HEK293 (cell line): ENCODE results near the gene PRX.

Experiments used
- GFI1B ChIP-seq: fragments of 450-650 bp; formaldehyde crosslinking; IDR thresholded peaks from 2 replicates; pipeline ENCODE4 v1.5.1; 2016; ENCODE audit warnings: missing biosample characterization, missing genetic modification characterization
- IKZF3 ChIP-seq: fragments of 450-650 bp; IDR thresholded peaks from 2 replicates; pipeline ENCODE4 v1.5.0; 2018; ENCODE audit warnings: missing biosample characterization, mild to moderate bottlenecking, missing genetic modification characterization, moderate library complexity
- MYNN ChIP-seq: fragments of 450-650 bp; formaldehyde crosslinking; IDR thresholded peaks from 2 replicates; pipeline ENCODE4 v1.5.1; 2016; ENCODE audit warnings: missing biosample characterization, missing genetic modification characterization, borderline replicate concordance
- PATZ1 ChIP-seq: fragments of 450-650 bp; formaldehyde crosslinking; IDR thresholded peaks from 2 replicates; pipeline ENCODE4 v1.5.1; 2016; ENCODE audit warnings: missing biosample characterization, missing genetic modification characterization
- PRDM4 ChIP-seq: fragments of 450-650 bp; formaldehyde crosslinking; IDR thresholded peaks from 2 replicates; pipeline ENCODE4 v1.5.1; 2017; ENCODE audit warnings: missing biosample characterization, missing genetic modification characterization
- PRDM6 ChIP-seq: fragments of 450-650 bp; formaldehyde crosslinking; IDR thresholded peaks from 2 replicates; pipeline ENCODE4 v1.5.1; 2017; ENCODE audit warnings: missing biosample characterization, missing genetic modification characterization
- SALL2 ChIP-seq: fragments of 450-650 bp; formaldehyde crosslinking; IDR thresholded peaks from 2 replicates; pipeline ENCODE4 v1.5.0; 2017; ENCODE audit warnings: missing biosample characterization, mild to moderate bottlenecking, missing genetic modification characterization, borderline replicate concordance
- SCRT1 ChIP-seq: fragments of 450-650 bp; formaldehyde crosslinking; IDR thresholded peaks from 2 replicates; pipeline ENCODE4 v1.5.1; 2016; ENCODE audit warnings: missing biosample characterization, missing genetic modification characterization, borderline replicate concordance
- WT1 ChIP-seq: fragments of 450-650 bp; formaldehyde crosslinking; IDR thresholded peaks from 2 replicates; pipeline ENCODE4 v1.5.1; 2016; ENCODE audit warnings: missing biosample characterization, missing genetic modification characterization
- ZBTB20 ChIP-seq: fragments of 450-650 bp; formaldehyde crosslinking; IDR thresholded peaks from 2 replicates; pipeline ENCODE4 v1.5.1; 2016; ENCODE audit warnings: missing biosample characterization, missing genetic modification characterization
- ZBTB21 ChIP-seq: fragments of 450-650 bp; formaldehyde crosslinking; IDR thresholded peaks from 2 replicates; pipeline ENCODE4 v1.5.1; 2017; ENCODE audit warnings: missing biosample characterization, missing genetic modification characterization
- ZBTB44 ChIP-seq: fragments of 450-650 bp; IDR thresholded peaks from 2 replicates; pipeline ENCODE4 v1.5.1; 2018; ENCODE audit warnings: missing biosample characterization, mild to moderate bottlenecking, missing genetic modification characterization
- ZBTB7A ChIP-seq: fragments of 450-650 bp; formaldehyde crosslinking; IDR thresholded peaks from 2 replicates; pipeline ENCODE4 v1.5.1; 2016; ENCODE audit warnings: low read depth, missing biosample characterization, missing genetic modification characterization
- ZNF138 ChIP-seq: fragments of 450-650 bp; formaldehyde crosslinking; IDR thresholded peaks from 2 replicates; pipeline ENCODE4 v1.5.1; 2016; ENCODE audit warnings: missing biosample characterization, missing genetic modification characterization, borderline replicate concordance
- ZNF140 ChIP-seq: fragments of 450-650 bp; formaldehyde crosslinking; IDR thresholded peaks from 2 replicates; pipeline ENCODE4 v1.5.1; 2016; ENCODE audit warnings: missing biosample characterization, missing genetic modification characterization
- ZNF155 ChIP-seq: fragments of 450-650 bp; formaldehyde crosslinking; IDR thresholded peaks from 2 replicates; pipeline ENCODE4 v1.5.1; 2016; ENCODE audit warnings: missing biosample characterization, missing genetic modification characterization
- ZNF2 ChIP-seq: fragments of 450-650 bp; formaldehyde crosslinking; IDR thresholded peaks from 2 replicates; pipeline ENCODE4 v1.5.1; 2016; ENCODE audit warnings: missing biosample characterization, missing genetic modification characterization
- ZNF292 ChIP-seq: fragments of 450-650 bp; formaldehyde crosslinking; IDR thresholded peaks from 2 replicates; pipeline ENCODE4 v1.5.1; 2016; ENCODE audit warnings: low read depth, missing biosample characterization, missing genetic modification characterization, borderline replicate concordance
- ZNF423 ChIP-seq: fragments of 450-650 bp; formaldehyde crosslinking; IDR thresholded peaks from 2 replicates; pipeline ENCODE4 v1.5.1; 2016; ENCODE audit warnings: missing biosample characterization, missing genetic modification characterization
- ZNF426 ChIP-seq: fragments of 450-650 bp; formaldehyde crosslinking; IDR thresholded peaks from 2 replicates; pipeline ENCODE4 v1.5.1; 2017; ENCODE audit warnings: missing biosample characterization, missing genetic modification characterization, mild to moderate bottlenecking, inconsistent platforms, moderate library complexity
- ZNF555 ChIP-seq: fragments of 450-650 bp; formaldehyde crosslinking; conservative IDR thresholded peaks from 2 replicates; pipeline ENCODE4 v1.5.1; 2017; ENCODE audit warnings: missing biosample characterization, mild to moderate bottlenecking, missing genetic modification characterization, inconsistent platforms
- ZNF596 ChIP-seq: fragments of 450-650 bp; IDR thresholded peaks from 2 replicates; pipeline ENCODE4 v1.5.0; 2018; ENCODE audit warnings: missing biosample characterization, mild to moderate bottlenecking, missing genetic modification characterization, moderate library complexity
- ZNF623 ChIP-seq: fragments of 450-650 bp; formaldehyde crosslinking; IDR thresholded peaks from 2 replicates; pipeline ENCODE4 v1.5.1; 2016; ENCODE audit warnings: missing biosample characterization, missing genetic modification characterization
- ZNF626 ChIP-seq: fragments of 450-650 bp; sonication (Bioruptor Pico); formaldehyde crosslinking; IDR thresholded peaks from 2 replicates; pipeline ENCODE4 v1.5.1; 2018; ENCODE audit warnings: missing biosample characterization, missing genetic modification characterization, inconsistent platforms
- ZNF639 ChIP-seq: fragments of 450-650 bp; formaldehyde crosslinking; IDR thresholded peaks from 2 replicates; pipeline ENCODE4 v1.5.1; 2016; ENCODE audit warnings: missing biosample characterization, missing genetic modification characterization
- ZNF747 ChIP-seq: fragments of 450-650 bp; formaldehyde crosslinking; IDR thresholded peaks from 2 replicates; pipeline ENCODE4 v1.5.1; 2016; ENCODE audit warnings: missing biosample characterization, missing genetic modification characterization
- ZSCAN23 ChIP-seq: fragments of 450-650 bp; formaldehyde crosslinking; IDR thresholded peaks from 2 replicates; pipeline ENCODE4 v1.5.1; 2016; ENCODE audit warnings: missing biosample characterization, missing genetic modification characterization
- ZSCAN30 ChIP-seq: fragments of 450-650 bp; IDR thresholded peaks from 2 replicates; pipeline ENCODE4 v1.5.1; 2018; ENCODE audit warnings: missing biosample characterization, mild to moderate bottlenecking, missing genetic modification characterization, moderate library complexity

The PRX gene

GRCh38 chr19:40348125-40348913 is 64.9 kb downstream of the PRX start, which contains the start of the genes C19orf47 and PLD3 (continued):
- TF ChIP-seq PATZ1 (tag by site-specific recombination) (peak; percentile 97), ZNF747 (tag by site-specific recombination) (no peak), PRDM4 (peak; percentile 82; the same call in 1 of the 2 replicates), ZNF138 (no peak; the same call in 1 of the 2 replicates), WT1 (tag by site-specific recombination) (peak; percentile 57; the same call in 1 of the 2 replicates), ZBTB7A (tag by site-specific recombination) (peak; percentile 98), ZBTB21 (tag by site-specific recombination) (peak; percentile 79), ZNF626 (tag by site-specific recombination) (no peak), ZNF623 (tag by site-specific recombination) (no peak; the same call in 1 of the 2 replicates), MYNN (tag by site-specific recombination) (0 out of 2 replicates have a peak, but pooled peaks have one; percentile 17), ZNF423 (tag by site-specific recombination) (no peak; the same call in 1 of the 2 replicates), ZNF596 (tag by site-specific recombination) (no peak; the same call in 1 of the 2 replicates), PRDM6 (tag by site-specific recombination) (no peak; the same call in 1 of the 2 replicates), ZNF426 (no peak), SALL2 (tag by site-specific recombination) (no peak), ZSCAN23 (no peak; the same call in 1 of the 2 replicates), ZNF2 (no peak; the same call in 1 of the 2 replicates), ZBTB44 (peak; percentile 79), ZBTB20 (peak; percentile 20), ZNF155 (tag by site-specific recombination) (no peak), IKZF3 (tag by site-specific recombination) (peak; percentile 29; the same call in 1 of the 2 replicates), ZNF639 (tag by site-specific recombination) (peak; percentile 94), ZNF140 (peak; percentile 87), ZNF292 (tag by site-specific recombination) (peak; percentile 93; the same call in 1 of the 2 replicates), GFI1B (no peak), SCRT1 (no peak), ZSCAN30 (peak; percentile 93), ZNF555 (tag by site-specific recombination) (no peak)
